ENCODE data around the gene RPS14. TPM values are rescaled to one million over a fixed set of nuclear protein-coding genes. Genes with fewer than 3 reads are reported as not detected.

Gene RPS14
- total and polyA plus RNA-seq, 2 of the 8 experiments (the other 6 are each of a cell fraction or from before 2014, with no cell fraction given): 2,548 to 6,423 TPM

- no peak overlapping the region for H3K18ac ChIP-seq (ENCODE audit: extremely low read depth, low read length)
- DNase-seq (ENCODE audit: low read depth in 1 of 2, low spot score in 2 of 2) (no peak), FAIRE-seq (no peak)
- peaks cover 0 to 19% of the 10 kb centered on the region in 2 experiments for H4K20me1 ChIP-seq (replicated peaks in 1 of 2; ENCODE audit: control insufficient read depth in 1 of 2, insufficient read depth in 2 of 2, low read length in 2 of 2)
- no peak overlapping the region for H2BK20ac ChIP-seq (ENCODE audit: low read length)
- H2BK12ac ChIP-seq (ENCODE audit: low read depth, low read length): no peak overlapping the region
- no peak overlapping the region for H2BK5ac ChIP-seq (ENCODE audit: low read depth, low read length)
- CTCF ChIA-PET (ENCODE audit: partially characterized antibody): interaction anchor here (1.1 to 32.0 kb wide), 6 partner anchors 3 to 65 kb away, joined by 3 to 571 read pairs (median 80); partner anchors contain the start of genes NDST1 and RPS14
- H3K14ac ChIP-seq (ENCODE audit: insufficient read length): no peak overlapping the region
- no peak overlapping the region for H3K4me3 ChIP-seq (ENCODE audit: extremely low read depth in 1 of 4, insufficient read depth in 2 of 4, low read depth in 3 of 4, low read length in 4 of 4)
- H3K36me3 ChIP-seq (ENCODE audit: control insufficient read depth in 2 of 4, insufficient read depth in 4 of 4, low read length in 3 of 4): peaks cover 0 to under 1% (median 0%) of the 10 kb centered on the region in 4 experiments; a peak in 1 of 8 replicates
- H4K8ac ChIP-seq (ENCODE audit: extremely low read depth, insufficient read depth, low read length): no peak overlapping the region
- no peak overlapping the region for H3K4ac ChIP-seq (replicated peaks; ENCODE audit: insufficient read length, low read depth, low read length)
- no peak overlapping the region for H3K23ac ChIP-seq (ENCODE audit: insufficient read length)
- no peak overlapping the region for H3K9ac ChIP-seq (replicated peaks in 1 of 4; ENCODE audit: extremely low read depth in 1 of 4, low read depth in 3 of 4, low read length in 3 of 4)
- no peak overlapping the region for H4K5ac ChIP-seq (ENCODE audit: insufficient read length, low read depth, low read length)
- peaks cover 20% of the 10 kb centered on the region for H3K79me1 ChIP-seq (ENCODE audit: low read depth, low read length)
- peaks cover 21 to 36% (median 26%) of the 10 kb centered on the region in 4 experiments for H3K4me1 ChIP-seq (replicated peaks in 1 of 4; ENCODE audit: control insufficient read depth in 3 of 4, insufficient read depth in 4 of 4, low read length in 3 of 4)
- H2AK5ac ChIP-seq (ENCODE audit: low read depth, low read length): no peak overlapping the region
- H3K27ac ChIP-seq (ENCODE audit: low read depth, low read length): no peak overlapping the region
- no peak overlapping the region for H2BK15ac ChIP-seq (ENCODE audit: low read length)
- H3K56ac ChIP-seq (replicated peaks; ENCODE audit: insufficient read length, low read depth, low read length): no peak overlapping the region
- no peak overlapping the region for H2BK120ac ChIP-seq (replicated peaks; ENCODE audit: low read depth, low read length)
- no peak overlapping the region for H4K91ac ChIP-seq (replicated peaks; ENCODE audit: insufficient read length, low read length)
- H3K4me2 ChIP-seq (ENCODE audit: insufficient read depth in 1 of 2, low read depth in 2 of 2, low read length in 2 of 2): no peak overlapping the region
- WGBS, 2 experiments (ENCODE audit: extremely low coverage in 1 of 2, insufficient coverage in 1 of 2, insufficient read length in 1 of 2, insufficient replicate concordance in 2 of 2, low coverage in 1 of 2, low lambda C conversion rate in 2 of 2, missing lambda C conversion rate in 1 of 2): 92% methylated on average over 3 of the region's 3 CpGs; no CpG with 5 or more reads in 1 of the 2 experiments
- no peaks in the 10 kb centered on the region for H3K9me3 ChIP-seq (ENCODE audit: insufficient read depth in 2 of 2, low read depth in 1 of 2, low read length in 1 of 2)
- POLR2A ChIA-PET (ENCODE audit: partially characterized antibody): interaction anchor here (1.4 to 9.3 kb wide), 4 partner anchors 10 to 46 kb away, joined by 6 to 122 read pairs (median 22); partner anchors contain the start of gene RPS14
- no peak overlapping the region for H2AFZ ChIP-seq (ENCODE audit: low read length)
- H3K27me3 ChIP-seq (replicated peaks in 1 of 4; ENCODE audit: control insufficient read depth in 3 of 4, extremely low read depth in 1 of 4, insufficient read depth in 3 of 4, low read length in 3 of 4): no peaks in the 10 kb centered on the region
- H3K23me2 ChIP-seq (ENCODE audit: low read depth, low read length): no peaks in the 10 kb centered on the region; the same call in 1 of the 2 replicates
- peaks cover 18 to 82% of the 10 kb centered on the region in 2 experiments for H3K79me2 ChIP-seq (ENCODE audit: control insufficient read depth in 1 of 2, insufficient read depth in 2 of 2, low read length in 2 of 2)
- no peak for TF ChIP-seq CEBPB (IDR thresholded peaks at IDR 0.05; ENCODE audit: low read depth, low read length)
- TF ChIP-seq RFX5 (IDR thresholded peaks at IDR 0.05; ENCODE audit: borderline replicate concordance, low read depth, low read length): no peak
- no peak for TF ChIP-seq ATF2 (IDR thresholded peaks at IDR 0.05; ENCODE audit: low read length)
- TF ChIP-seq SP4 (IDR thresholded peaks at IDR 0.05; ENCODE audit: low read length): no peak
- no peak for TF ChIP-seq RBBP5 (IDR thresholded peaks at IDR 0.05; ENCODE audit: borderline replicate concordance, low read depth, low read length)
- no peak for TF ChIP-seq BACH1 (IDR thresholded peaks at IDR 0.05; ENCODE audit: low read length)
- TF ChIP-seq PHF8 (conservative IDR thresholded peaks at IDR 0.05; ENCODE audit: low read depth, low read length): no peak
- no peak for TF ChIP-seq CTCF (IDR thresholded peaks at IDR 0.05; ENCODE audit: control extremely low read depth in 1 of 3, insufficient read depth in 1 of 3, low read depth in 1 of 3, low read length in 3 of 3)
- no peak for TF ChIP-seq BRCA1 (IDR thresholded peaks at IDR 0.05; ENCODE audit: low read depth, low read length)
These were observed 46.6 kb upstream of the RPS14 start for GRCh38 chr5:150496098-150496497.
